CD14-positive monocyte (primary cell): ENCODE data around the gene HMGXB3. TPM values are rescaled to one million over a fixed set of nuclear protein-coding genes. Genes with fewer than 3 reads are reported as not detected.

Experiments
- DNase-seq, 3 donors: peaks; one replicate each; pipeline ENCODE4 v3.0.0-alpha.2; 2011 to 2022
- H2AFZ ChIP-seq: 2 replicates; pipeline ENCODE4 v1.6.0; 2012; ENCODE audit warnings: mild to moderate bottlenecking, low read depth, low read length, inconsistent platforms; ENCODE audit not compliant: insufficient read depth, poor library complexity, severe bottlenecking
- H3K27ac ChIP-seq, 2 donors: 1 replicate in 1 of 2; 2 replicates in 1 of 2; pipeline ENCODE4 v1.5.1; 2012 to 2013; ENCODE audit warnings: low read length in 2 of 2, control low read depth in 1 of 2, inconsistent platforms in 1 of 2, low read depth in 1 of 2, mild to moderate bottlenecking in 1 of 2
- H3K27me3 ChIP-seq, 2 donors: one replicate each; pipeline versions ENCODE4 v1.6.0 to v1.6.1; 2011 to 2013; ENCODE audit warnings: low read length in 2 of 2; ENCODE audit not compliant: control insufficient read depth in 2 of 2, insufficient read depth in 2 of 2
- H3K36me3 ChIP-seq, 2 donors: replicated peaks in 1 of 2; 1 replicate in 1 of 2; 2 replicates in 1 of 2; pipeline versions ENCODE4 v1.5.1 to v1.6.1; 2012 to 2013; ENCODE audit warnings: low read length in 2 of 2, control low read depth in 1 of 2, inconsistent platforms in 1 of 2, mild to moderate bottlenecking in 1 of 2; ENCODE audit not compliant: insufficient read depth in 2 of 2, control insufficient read depth in 1 of 2
- H3K4me1 ChIP-seq, 2 donors: 1 replicate in 1 of 2; 2 replicates in 1 of 2; pipeline versions ENCODE4 v1.5.1 to v1.6.1; 2012 to 2013; ENCODE audit warnings: low read length in 2 of 2, control low read depth in 1 of 2, inconsistent platforms in 1 of 2, mild to moderate bottlenecking in 1 of 2, moderate library complexity in 1 of 2; ENCODE audit not compliant: insufficient read depth in 2 of 2, control insufficient read depth in 1 of 2
- H3K4me2 ChIP-seq: replicated peaks from 2 replicates; pipeline ENCODE3; 2012; ENCODE audit warnings: low read length, moderate library complexity, mild to moderate bottlenecking; ENCODE audit not compliant: poor library complexity, severe bottlenecking; ENCODE audit errors: extremely low read depth
- H3K4me3 ChIP-seq, 3 experiments: fragments of 200-600 bp in 1 of 3; sonication (generic) in 1 of 3; replicated peaks in 1 of 3; 1 replicate in 2 of 3; 2 replicates in 1 of 3; pipeline ENCODE4 v1.5.1; 2011 to 2013; ENCODE audit warnings: low read length in 3 of 3, mild to moderate bottlenecking in 3 of 3, control low read depth in 2 of 3, low read depth in 2 of 3, inconsistent platforms in 1 of 3, moderate library complexity in 1 of 3
- H3K79me2 ChIP-seq: 2 replicates; pipeline ENCODE4 v1.6.0; 2012; ENCODE audit warnings: mild to moderate bottlenecking, control low read depth, inconsistent platforms, low read length, moderate library complexity; ENCODE audit not compliant: insufficient read depth
- H3K9ac ChIP-seq: 2 replicates; pipeline ENCODE4 v1.6.0; 2017; ENCODE audit warnings: low read length, mild to moderate bottlenecking; ENCODE audit not compliant: insufficient read depth, poor library complexity, severe bottlenecking
- H3K9me3 ChIP-seq, 2 donors: replicated peaks in 1 of 2; 1 replicate in 1 of 2; 2 replicates in 1 of 2; pipeline versions ENCODE4 v1.5.1 to v1.6.1; 2012 to 2013; ENCODE audit warnings: low read length in 2 of 2, control low read depth in 1 of 2; ENCODE audit not compliant: control insufficient read depth in 1 of 2, insufficient read depth in 1 of 2
- H4K20me1 ChIP-seq: 2 replicates; pipeline ENCODE4 v1.6.0; 2012; ENCODE audit warnings: mild to moderate bottlenecking, low read length, control low read depth, moderate library complexity; ENCODE audit not compliant: insufficient read depth
- H3K27ac Mint-ChIP-seq, 7 donors: one replicate each; pipeline ENCODE4 v1.8.0; 2020; ENCODE audit warnings: mild to moderate bottlenecking in 7 of 7, mixed read lengths in 7 of 7, moderate library complexity in 6 of 7, inconsistent platforms in 2 of 7
- H3K27me3 Mint-ChIP-seq, 3 donors: one replicate each; pipeline ENCODE4 v1.8.0; 2021 to 2022; ENCODE audit warnings: low read depth in 3 of 3, mild to moderate bottlenecking in 3 of 3, mixed read lengths in 3 of 3, moderate library complexity in 3 of 3, inconsistent platforms in 1 of 3
- H3K36me3 Mint-ChIP-seq, 2 donors: one replicate each; pipeline ENCODE4 v1.8.0; 2020; ENCODE audit warnings: mixed read lengths in 2 of 2, inconsistent platforms in 1 of 2, mild to moderate bottlenecking in 1 of 2
- H3K4me1 Mint-ChIP-seq: one replicate; pipeline ENCODE4 v1.8.0; 2020; ENCODE audit warnings: mild to moderate bottlenecking, mixed read lengths
- H3K4me3 Mint-ChIP-seq, 2 donors: one replicate each; pipeline ENCODE4 v1.8.0; 2020; ENCODE audit warnings: mild to moderate bottlenecking in 2 of 2, mixed read lengths in 2 of 2, moderate library complexity in 1 of 2
- H3K9me3 Mint-ChIP-seq, 7 donors: one replicate each; pipeline ENCODE4 v1.8.0; 2020 to 2022; ENCODE audit warnings: mixed read lengths in 7 of 7, mild to moderate bottlenecking in 6 of 7, moderate library complexity in 6 of 7, inconsistent platforms in 2 of 7
- WGBS: methylation state at CpG from one replicate; pipeline ENCODE4 v1.1.5; 2013; ENCODE audit warnings: missing lambda C conversion rate; ENCODE audit not compliant: insufficient coverage; 5-methylcytosine and 5-hydroxymethylcytosine counted together
- intact Hi-C, 2 donors: fragments of 100-400 bp; cut with micrococcal nuclease; formaldehyde crosslinking; loops; one replicate each; pipeline versions ENCODE4 v1.15.0 to v1.15.1; 2023
- polyA plus RNA-seq, 3 donors: library from polyadenylated mRNA; depleted of rRNA in 1 of 3; unstranded in 2 of 3; stranded (reverse) in 1 of 3; fragments of 300-500 nt in 2 of 3; fragments of >200 nt in 1 of 3; fragmentation: Illumina TruSeq in 2 of 3; gene quantifications; 1 replicate in 2 of 3; 2 replicates in 1 of 3; pipeline ENCODE4 v1.2.3, GENCODE V29; 2012 to 2021
- TF ChIP-seq, protein P1 (sequence below): fragments of 200-600 bp; IDR thresholded peaks from one replicate; pipeline ENCODE4 v1.8.0; 2022; ENCODE audit warnings: antibody characterized with exemption, mild to moderate bottlenecking

The HMGXB3 gene
- polyA plus RNA-seq, 3 donors = 3.1 to 22.9 (median 6.2) TPM

DNA sequence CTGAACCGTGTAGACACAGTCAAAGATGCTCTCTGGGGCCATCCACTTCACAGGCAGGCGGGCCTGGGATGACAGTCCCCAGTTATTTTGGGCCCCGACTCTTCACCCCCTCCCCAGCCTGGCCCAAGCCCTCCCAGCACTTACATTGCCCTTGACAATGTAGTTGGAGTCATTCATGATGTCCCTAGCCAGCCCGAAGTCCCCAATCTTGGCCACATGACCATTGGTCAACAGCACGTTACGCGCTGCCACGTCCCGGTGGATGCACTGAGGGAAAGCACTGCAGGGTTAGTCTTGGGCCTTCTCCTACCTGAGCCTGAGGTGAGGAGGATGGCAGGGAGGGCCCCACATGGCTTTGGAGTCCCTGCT lies 55.5 kb downstream of the HMGXB3 start:
- no peak for DNase-seq
- Histone ChIP-seq H3K9me3 (no peaks in the 10 kb centered on the region), H3K27me3 (no peaks in the 10 kb centered on the region), H2AFZ (no peak overlapping the region), H3K4me3 (no peak overlapping the region), H3K4me2 (no peak overlapping the region), H3K4me1 (peaks cover 56 to 65% of the 10 kb centered on the region in 2 donors), H3K79me2 (peaks cover 45% of the 10 kb centered on the region), H3K9ac (no peak overlapping the region), H3K36me3 (peaks cover 91 to 93% of the 10 kb centered on the region in 2 donors), H4K20me1 (peaks cover 98% of the 10 kb centered on the region), H3K27ac (peak overlapping the region in 1 of 2 donors; percentile 97)
- peaks cover 94 to 99% of the 10 kb centered on the region in 2 donors for H3K36me3 Mint-ChIP-seq
- no peak overlapping the region for H3K4me3 Mint-ChIP-seq
- no peaks in the 10 kb centered on the region for H3K27me3 Mint-ChIP-seq
- intact Hi-C loops = no loop called here
- H3K4me1 Mint-ChIP-seq = peaks cover 57% of the 10 kb centered on the region
- peak overlapping the region in 5 of 7 donors; percentile 79 to 100 (median 87) for H3K27ac Mint-ChIP-seq
- WGBS = 97% methylated on average over 7 of the region's 9 CpGs
- TF ChIP-seq, protein P1, sequence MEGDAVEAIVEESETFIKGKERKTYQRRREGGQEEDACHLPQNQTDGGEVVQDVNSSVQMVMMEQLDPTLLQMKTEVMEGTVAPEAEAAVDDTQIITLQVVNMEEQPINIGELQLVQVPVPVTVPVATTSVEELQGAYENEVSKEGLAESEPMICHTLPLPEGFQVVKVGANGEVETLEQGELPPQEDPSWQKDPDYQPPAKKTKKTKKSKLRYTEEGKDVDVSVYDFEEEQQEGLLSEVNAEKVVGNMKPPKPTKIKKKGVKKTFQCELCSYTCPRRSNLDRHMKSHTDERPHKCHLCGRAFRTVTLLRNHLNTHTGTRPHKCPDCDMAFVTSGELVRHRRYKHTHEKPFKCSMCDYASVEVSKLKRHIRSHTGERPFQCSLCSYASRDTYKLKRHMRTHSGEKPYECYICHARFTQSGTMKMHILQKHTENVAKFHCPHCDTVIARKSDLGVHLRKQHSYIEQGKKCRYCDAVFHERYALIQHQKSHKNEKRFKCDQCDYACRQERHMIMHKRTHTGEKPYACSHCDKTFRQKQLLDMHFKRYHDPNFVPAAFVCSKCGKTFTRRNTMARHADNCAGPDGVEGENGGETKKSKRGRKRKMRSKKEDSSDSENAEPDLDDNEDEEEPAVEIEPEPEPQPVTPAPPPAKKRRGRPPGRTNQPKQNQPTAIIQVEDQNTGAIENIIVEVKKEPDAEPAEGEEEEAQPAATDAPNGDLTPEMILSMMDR = no peak
- peaks cover 0 to 3% (median 0%) of the 10 kb centered on the region in 7 donors for H3K9me3 Mint-ChIP-seq

DNA sequence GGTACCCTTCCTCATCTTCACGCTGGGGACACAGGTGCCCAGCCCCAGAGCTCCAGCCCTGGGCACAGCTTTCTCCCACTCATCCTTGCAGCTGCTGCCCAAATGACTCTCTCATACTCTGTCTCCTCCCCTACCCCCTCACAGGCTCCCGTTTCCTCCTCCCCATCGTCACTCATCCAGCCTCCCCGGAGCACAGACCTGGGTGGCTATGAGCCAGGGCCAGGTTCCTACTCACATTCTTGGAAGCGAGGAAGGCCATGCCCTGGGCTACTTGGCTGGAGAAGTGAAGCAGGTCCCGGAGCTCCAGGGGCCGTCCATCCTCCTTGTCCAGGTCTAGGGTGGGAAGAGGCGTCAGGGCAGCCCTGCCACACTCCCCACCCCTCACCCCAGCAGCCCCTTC lies 56.5 kb downstream of the HMGXB3 start:
- H3K9me3 ChIP-seq = no peaks in the 10 kb centered on the region
- peaks cover 52% of the 10 kb centered on the region for H3K79me2 ChIP-seq
- no peak overlapping the region for H2AFZ ChIP-seq
- TF ChIP-seq, protein P1 = no peak
- Mint-ChIP-seq H3K27ac (peak overlapping the region; percentile 98 to 100 (median 99)), H3K27me3 (no peaks in the 10 kb centered on the region), H3K4me3 (no peak overlapping the region), H3K9me3 (peaks cover 0 to 3% (median 0%) of the 10 kb centered on the region in 7 donors), H3K36me3 (peaks cover 94 to 99% of the 10 kb centered on the region in 2 donors), H3K4me1 (peaks cover 49% of the 10 kb centered on the region)
- peaks cover 52 to 55% of the 10 kb centered on the region in 2 donors for H3K4me1 ChIP-seq
- no peaks in the 10 kb centered on the region for H3K27me3 ChIP-seq
- no peak overlapping the region for H3K9ac ChIP-seq
- 100% methylated on average over 1 of the region's 8 CpGs for WGBS
- no peak overlapping the region for H3K4me2 ChIP-seq
- peaks cover 98% of the 10 kb centered on the region for H4K20me1 ChIP-seq
- H3K4me3 ChIP-seq = no peak overlapping the region
- DNase-seq = no peak
- intact Hi-C loops = no loop called here
- H3K27ac ChIP-seq = peak overlapping the region; percentile 10 to 97
- peaks cover 90 to 93% of the 10 kb centered on the region in 2 donors for H3K36me3 ChIP-seq
